ENCODE measurements around the gene RBMS1.

The RBMS1 gene

GRCh38 chr2:160394153-160394552 is 99.5 kb downstream of the RBMS1 start:
- Histone ChIP-seq H3K9me3 (replicated peaks; ENCODE audit: insufficient read depth, low read length) (no peaks in the 10 kb centered on the region), H3K27me3 (replicated peaks; ENCODE audit: insufficient read depth, low read length) (peaks cover 4% of the 10 kb centered on the region; the same call in 1 of the 2 replicates), H3K36me3 (replicated peaks; ENCODE audit: insufficient read depth, low read length) (no peaks in the 10 kb centered on the region), H2AFZ (ENCODE audit: low read length) (no peak overlapping the region), H3K27ac (ENCODE audit: low read length) (no peak overlapping the region), H3K79me2 (ENCODE audit: low read length) (peaks cover 71% of the 10 kb centered on the region), H3F3A (ENCODE audit: insufficient read depth, low read length) (peaks cover 12% of the 10 kb centered on the region), H3K4me3 (ENCODE audit: low read length) (no peak overlapping the region), H3K4me1 (ENCODE audit: low read length) (peaks cover 15% of the 10 kb centered on the region), H3K4me2 (ENCODE audit: low read depth, low read length) (peak overlapping the region; percentile 65), H3K9me2 (replicated peaks; ENCODE audit: insufficient read depth, low read length) (no peaks in the 10 kb centered on the region), H3K9ac (ENCODE audit: low read length) (no peak overlapping the region), H4K20me1 (ENCODE audit: insufficient read depth, low read length) (peaks cover 4% of the 10 kb centered on the region; the same call in 1 of the 2 replicates)
- no peak for TF ChIP-seq EZH2phosphoT487 (IDR thresholded peaks at IDR 0.05; ENCODE audit: low read length)
- no peak for TF ChIP-seq CTCF (IDR thresholded peaks at IDR 0.05; ENCODE audit: low read length)
- no peak for TF ChIP-seq EZH2 (optimal IDR thresholded peaks at IDR 0.05; ENCODE audit: low read depth, low read length)
- peak; percentile 81 for DNase-seq

- no peak overlapping the region for H3K4me3 ChIP-seq (ENCODE audit: low read length)
- H3K79me2 ChIP-seq (ENCODE audit: low read length): peaks cover 67% of the 10 kb centered on the region
- peaks cover 12% of the 10 kb centered on the region for H3F3A ChIP-seq (ENCODE audit: insufficient read depth, low read length)
- H3K9me3 ChIP-seq (replicated peaks; ENCODE audit: insufficient read depth, low read length): no peaks in the 10 kb centered on the region
- no peak overlapping the region for H3K4me2 ChIP-seq (ENCODE audit: low read depth, low read length)
- no peaks in the 10 kb centered on the region for H3K36me3 ChIP-seq (replicated peaks; ENCODE audit: insufficient read depth, low read length)
- H2AFZ ChIP-seq (ENCODE audit: low read length): no peak overlapping the region
- DNase-seq: no peak
- H3K27ac ChIP-seq (ENCODE audit: low read length): no peak overlapping the region
- H3K9ac ChIP-seq (ENCODE audit: low read length): no peak overlapping the region
- H4K20me1 ChIP-seq (ENCODE audit: insufficient read depth, low read length): peaks cover 4% of the 10 kb centered on the region; the same call in 1 of the 2 replicates
- TF ChIP-seq EZH2phosphoT487 (IDR thresholded peaks at IDR 0.05; ENCODE audit: low read length): no peak
- no peak for TF ChIP-seq CTCF (IDR thresholded peaks at IDR 0.05; ENCODE audit: low read length)
- TF ChIP-seq EZH2 (optimal IDR thresholded peaks at IDR 0.05; ENCODE audit: low read depth, low read length): no peak
- peaks cover 22% of the 10 kb centered on the region for H3K4me1 ChIP-seq (ENCODE audit: low read length)
- H3K9me2 ChIP-seq (replicated peaks; ENCODE audit: insufficient read depth, low read length): no peaks in the 10 kb centered on the region
- H3K27me3 ChIP-seq (replicated peaks; ENCODE audit: insufficient read depth, low read length): no peaks in the 10 kb centered on the region; the same call in 1 of the 2 replicates
Observed at GRCh38 chr2:160392201-160392600, 101.4 kb downstream of the RBMS1 start.

- no peak overlapping the region for H3K4me3 ChIP-seq (ENCODE audit: low read length)
- DNase-seq: no peak
- H3K27me3 ChIP-seq (replicated peaks; ENCODE audit: insufficient read depth, low read length): no peaks in the 10 kb centered on the region; the same call in 1 of the 2 replicates
- H3K4me2 ChIP-seq (ENCODE audit: low read depth, low read length): no peak overlapping the region
- H3K36me3 ChIP-seq (replicated peaks; ENCODE audit: insufficient read depth, low read length): no peaks in the 10 kb centered on the region
- no peak overlapping the region for H2AFZ ChIP-seq (ENCODE audit: low read length)
- no peaks in the 10 kb centered on the region for H3K9me3 ChIP-seq (replicated peaks; ENCODE audit: insufficient read depth, low read length)
- H3K79me2 ChIP-seq (ENCODE audit: low read length): peaks cover 62% of the 10 kb centered on the region
- H3K9ac ChIP-seq (ENCODE audit: low read length): no peak overlapping the region
- H4K20me1 ChIP-seq (ENCODE audit: insufficient read depth, low read length): peaks cover 4% of the 10 kb centered on the region; the same call in 1 of the 2 replicates
- H3F3A ChIP-seq (ENCODE audit: insufficient read depth, low read length): peaks cover 12% of the 10 kb centered on the region
- H3K27ac ChIP-seq (ENCODE audit: low read length): no peak overlapping the region
- H3K4me1 ChIP-seq (ENCODE audit: low read length): peaks cover 22% of the 10 kb centered on the region
- H3K9me2 ChIP-seq (replicated peaks; ENCODE audit: insufficient read depth, low read length): no peaks in the 10 kb centered on the region
- TF ChIP-seq EZH2phosphoT487 (IDR thresholded peaks at IDR 0.05; ENCODE audit: low read length) (no peak), EZH2 (optimal IDR thresholded peaks at IDR 0.05; ENCODE audit: low read depth, low read length) (no peak), CTCF (IDR thresholded peaks at IDR 0.05; ENCODE audit: low read length) (no peak)
Observed at GRCh38 chr2:160390544-160391455, 102.8 kb downstream of the RBMS1 start.

Measured in MM.1S (cell line).